SK-N-SH treated with all-trans-retinoic acid at 6 μM for 48 hours (cell line): ENCODE results near the gene VWC2L.

ENCODE experiments used
- ATAC-seq: fragments of 200-7000 bp; cut with Tn5 transposase; 3 replicates; pipeline ENCODE4 v1.9.1; 2020; ENCODE audit warnings: mild to moderate bottlenecking, moderate library complexity
- ARNTL ChIP-seq: fragments of 450-650 bp; formaldehyde crosslinking; IDR thresholded peaks from 2 replicates; pipeline ENCODE4 v1.5.0; 2020; ENCODE audit warnings: low read depth, mild to moderate bottlenecking, moderate library complexity, borderline replicate concordance
- BACH2 ChIP-seq: fragments of 250-450 bp; sonication (Bioruptor Pico); IDR thresholded peaks from 2 replicates; pipeline ENCODE4 v1.9.0; 2021; ENCODE audit warnings: mild to moderate bottlenecking, borderline replicate concordance
- CSDC2 ChIP-seq: fragments of 250-450 bp; sonication (Bioruptor Pico); IDR thresholded peaks from 2 replicates; pipeline ENCODE4 v1.5.0; 2020; ENCODE audit warnings: mild to moderate bottlenecking, moderate library complexity
- CSRNP3 ChIP-seq: fragments of 250-450 bp; sonication (Bioruptor Pico); IDR thresholded peaks from 2 replicates; pipeline ENCODE4 v1.5.1; 2021; ENCODE audit warnings: mild to moderate bottlenecking, moderate library complexity
- ESRRG ChIP-seq: fragments of 250-450 bp; sonication (Bioruptor Pico); IDR thresholded peaks from 2 replicates; pipeline ENCODE4 v1.6.1; 2021; ENCODE audit warnings: mild to moderate bottlenecking
- GLIS3 ChIP-seq: fragments of 250-450 bp; sonication (Bioruptor Pico); IDR thresholded peaks from 2 replicates; pipeline ENCODE4 v1.5.0; 2020; ENCODE audit warnings: mild to moderate bottlenecking, moderate library complexity
- ISL1 ChIP-seq: fragments of 250-450 bp; sonication (Bioruptor Pico); IDR thresholded peaks from 2 replicates; pipeline ENCODE4 v2.1.2; 2022; ENCODE audit warnings: mild to moderate bottlenecking, moderate library complexity
- OSR1 ChIP-seq: fragments of 250-450 bp; sonication (Bioruptor Pico); IDR thresholded peaks from 2 replicates; pipeline ENCODE4 v1.8.0; 2022; ENCODE audit warnings: moderate library complexity, mild to moderate bottlenecking, inconsistent platforms
- PPARA ChIP-seq: fragments of 250-450 bp; sonication (Bioruptor Pico); IDR thresholded peaks from 2 replicates; pipeline ENCODE4 v1.5.0; 2020; ENCODE audit warnings: mild to moderate bottlenecking, borderline replicate concordance
- RARB ChIP-seq: fragments of 250-450 bp; sonication (Bioruptor Pico); IDR thresholded peaks from 2 replicates; pipeline ENCODE4 v1.8.0; 2021; ENCODE audit warnings: mild to moderate bottlenecking, moderate library complexity
- TCF4 ChIP-seq: fragments of 250-450 bp; sonication (Bioruptor Pico); IDR thresholded peaks from 2 replicates; pipeline ENCODE4 v1.8.0; 2021; ENCODE audit warnings: mild to moderate bottlenecking, moderate library complexity, borderline replicate concordance
- TOX ChIP-seq: fragments of 250-450 bp; sonication (Bioruptor Pico); IDR thresholded peaks from 2 replicates; pipeline ENCODE4 v1.8.0; 2021; ENCODE audit warnings: mild to moderate bottlenecking, moderate library complexity, borderline replicate concordance
- TSHZ2 ChIP-seq: fragments of 250-450 bp; sonication (Bioruptor Pico); IDR thresholded peaks from 2 replicates; pipeline ENCODE4 v1.5.0; 2020; ENCODE audit warnings: mild to moderate bottlenecking, moderate library complexity
- ZC3H10 ChIP-seq: fragments of 250-450 bp; sonication (Bioruptor Pico); IDR thresholded peaks from 2 replicates; pipeline ENCODE4 v1.5.1; 2021; ENCODE audit warnings: mild to moderate bottlenecking, moderate library complexity
- ZFP3 ChIP-seq: fragments of 250-450 bp; sonication (Bioruptor Pico); IDR thresholded peaks from 2 replicates; pipeline ENCODE4 v1.5.0; 2020; ENCODE audit warnings: mild to moderate bottlenecking, moderate library complexity
- ZFP30 ChIP-seq: fragments of 450-650 bp; formaldehyde crosslinking; IDR thresholded peaks from 2 replicates; pipeline ENCODE4 v1.5.0; 2022; ENCODE audit warnings: mild to moderate bottlenecking, moderate library complexity
- ZNF565 ChIP-seq: fragments of 450-650 bp; formaldehyde crosslinking; conservative IDR thresholded peaks from 2 replicates; pipeline ENCODE4 v1.5.0; 2020; ENCODE audit warnings: low read depth, mild to moderate bottlenecking, moderate library complexity
- ZNF70 ChIP-seq: fragments of 450-650 bp; formaldehyde crosslinking; IDR thresholded peaks from 2 replicates; pipeline ENCODE4 v1.5.0; 2020; ENCODE audit warnings: mild to moderate bottlenecking, moderate library complexity
- ZNF8 ChIP-seq: fragments of 450-650 bp; formaldehyde crosslinking; IDR thresholded peaks from 2 replicates; pipeline ENCODE4 v1.5.0; 2020; ENCODE audit warnings: mild to moderate bottlenecking, moderate library complexity
- TF ChIP-seq, protein P1 (sequence below): fragments of 250-450 bp; sonication (Bioruptor Pico); IDR thresholded peaks from 2 replicates; pipeline ENCODE4 v1.8.0; 2021; ENCODE audit warnings: low read depth, mild to moderate bottlenecking, moderate library complexity, borderline replicate concordance
- TF ChIP-seq, protein P2 (sequence below): fragments of 250-450 bp; sonication (Bioruptor Pico); IDR thresholded peaks from 2 replicates; pipeline ENCODE4 v1.5.1; 2020; ENCODE audit warnings: low read depth, mild to moderate bottlenecking, moderate library complexity

The VWC2L gene

DNA sequence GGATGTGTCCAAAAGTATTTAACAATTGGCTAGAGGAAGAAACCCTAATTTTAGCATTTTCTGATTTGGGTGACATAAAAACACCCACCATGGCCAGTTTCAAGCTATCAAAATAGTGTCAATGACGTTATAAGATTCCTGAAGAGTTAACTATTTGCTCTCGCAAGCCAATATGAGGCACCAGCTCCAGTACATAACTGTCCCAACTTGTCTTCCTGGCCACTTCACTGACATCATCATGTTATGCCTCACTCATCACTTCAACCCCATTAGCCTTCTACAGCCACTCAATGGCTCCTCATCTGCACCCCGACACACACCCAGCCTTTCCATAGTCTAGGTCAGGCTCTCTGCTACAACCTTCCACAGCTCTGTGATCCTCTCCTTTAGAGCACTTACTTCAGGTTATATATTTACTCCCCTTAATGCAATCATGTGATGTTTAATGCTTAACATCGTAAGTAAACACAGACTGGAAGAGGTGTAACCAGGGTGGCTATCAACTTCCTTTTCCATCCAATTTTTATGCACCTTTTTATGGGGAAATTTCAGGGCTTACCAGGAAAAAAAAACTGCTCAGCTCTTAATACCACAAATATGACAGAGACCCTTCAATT, 158.7 kb downstream of the VWC2L start (continued):
- TF ChIP-seq, protein P1, sequence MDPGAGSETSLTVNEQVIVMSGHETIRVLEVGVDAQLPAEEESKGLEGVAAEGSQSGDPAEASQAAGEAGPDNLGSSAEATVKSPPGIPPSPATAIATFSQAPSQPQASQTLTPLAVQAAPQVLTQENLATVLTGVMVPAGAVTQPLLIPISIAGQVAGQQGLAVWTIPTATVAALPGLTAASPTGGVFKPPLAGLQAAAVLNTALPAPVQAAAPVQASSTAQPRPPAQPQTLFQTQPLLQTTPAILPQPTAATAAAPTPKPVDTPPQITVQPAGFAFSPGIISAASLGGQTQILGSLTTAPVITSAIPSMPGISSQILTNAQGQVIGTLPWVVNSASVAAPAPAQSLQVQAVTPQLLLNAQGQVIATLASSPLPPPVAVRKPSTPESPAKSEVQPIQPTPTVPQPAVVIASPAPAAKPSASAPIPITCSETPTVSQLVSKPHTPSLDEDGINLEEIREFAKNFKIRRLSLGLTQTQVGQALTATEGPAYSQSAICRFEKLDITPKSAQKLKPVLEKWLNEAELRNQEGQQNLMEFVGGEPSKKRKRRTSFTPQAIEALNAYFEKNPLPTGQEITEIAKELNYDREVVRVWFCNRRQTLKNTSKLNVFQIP (CRISPR knock-in tag): no peak
- no peak for TF ChIP-seq ZNF8 (CRISPR knock-in tag)
- no peak for TF ChIP-seq GLIS3 (CRISPR knock-in tag)
- TF ChIP-seq ISL1 (CRISPR knock-in tag): no peak

- ATAC-seq: no peak
- TF ChIP-seq CSDC2: no peak
These were observed 163.4 kb downstream of the VWC2L start for GRCh38 chr2:214574084-214574781.

DNA sequence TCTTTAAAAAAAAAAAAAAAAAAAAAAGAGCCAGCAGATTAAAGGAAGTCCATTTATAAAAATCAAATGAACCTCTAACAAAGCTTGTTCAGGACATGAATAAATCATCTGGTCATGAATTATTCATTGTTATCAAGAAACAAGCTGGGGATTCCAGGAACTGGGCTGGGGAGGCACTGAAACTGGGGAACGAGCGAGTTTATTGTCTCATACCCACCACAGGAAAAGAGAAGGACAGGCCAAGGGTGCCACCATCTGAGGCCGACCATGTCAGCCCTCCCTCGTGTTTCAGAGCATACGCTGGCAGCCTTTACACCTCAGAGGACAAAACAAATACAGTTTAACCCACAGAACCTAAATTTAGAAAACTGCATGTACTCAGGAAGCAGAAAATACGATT, 164.2 kb downstream of the VWC2L start:
- no peak for TF ChIP-seq PPARA (CRISPR knock-in tag)
- no peak for TF ChIP-seq ZFP3 (CRISPR knock-in tag)
- TF ChIP-seq RARB: no peak
- TF ChIP-seq BACH2: no peak
- TF ChIP-seq, protein P2, sequence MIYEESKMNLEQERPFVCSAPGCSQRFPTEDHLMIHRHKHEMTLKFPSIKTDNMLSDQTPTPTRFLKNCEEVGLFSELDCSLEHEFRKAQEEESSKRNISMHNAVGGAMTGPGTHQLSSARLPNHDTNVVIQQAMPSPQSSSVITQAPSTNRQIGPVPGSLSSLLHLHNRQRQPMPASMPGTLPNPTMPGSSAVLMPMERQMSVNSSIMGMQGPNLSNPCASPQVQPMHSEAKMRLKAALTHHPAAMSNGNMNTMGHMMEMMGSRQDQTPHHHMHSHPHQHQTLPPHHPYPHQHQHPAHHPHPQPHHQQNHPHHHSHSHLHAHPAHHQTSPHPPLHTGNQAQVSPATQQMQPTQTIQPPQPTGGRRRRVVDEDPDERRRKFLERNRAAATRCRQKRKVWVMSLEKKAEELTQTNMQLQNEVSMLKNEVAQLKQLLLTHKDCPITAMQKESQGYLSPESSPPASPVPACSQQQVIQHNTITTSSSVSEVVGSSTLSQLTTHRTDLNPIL (CRISPR knock-in tag): no peak
- TF ChIP-seq TOX: no peak
- TF ChIP-seq ZFP30 (CRISPR knock-in tag): no peak
- no peak for TF ChIP-seq ZNF70 (CRISPR knock-in tag)
- no peak for TF ChIP-seq ZNF565 (CRISPR knock-in tag)
- TF ChIP-seq CSRNP3: no peak
- TF ChIP-seq ZNF8 (CRISPR knock-in tag): no peak
- no peak for TF ChIP-seq ARNTL
- TF ChIP-seq ESRRG (CRISPR knock-in tag): no peak
- TF ChIP-seq, protein P1 (CRISPR knock-in tag): no peak
- TF ChIP-seq GLIS3 (CRISPR knock-in tag): no peak
- TF ChIP-seq OSR1 (CRISPR knock-in tag): no peak
- no peak for TF ChIP-seq ZC3H10
- TF ChIP-seq TSHZ2 (CRISPR knock-in tag): no peak
- TF ChIP-seq, all 23 proteins: peak for 0
- no peak for ATAC-seq

GRCh38 chr2:214575465-214575864, 164.6 kb downstream of the VWC2L start:
- no peak for ATAC-seq
- no peak for TF ChIP-seq TCF4 (CRISPR knock-in tag)
- TF ChIP-seq PPARA (CRISPR knock-in tag): no peak
- TF ChIP-seq ESRRG (CRISPR knock-in tag): no peak
- no peak for TF ChIP-seq ZNF70 (CRISPR knock-in tag)
- no peak for TF ChIP-seq OSR1 (CRISPR knock-in tag)
- TF ChIP-seq TOX: no peak
- TF ChIP-seq ZNF8 (CRISPR knock-in tag): no peak
- TF ChIP-seq, all 23 proteins: peak for 0
